H1 (cell line): ENCODE data around the gene SV2A.

ENCODE experiments used
- CTCF ChIP-seq, 3 experiments: IDR thresholded peaks; 1 replicate in 2 of 3; 2 replicates in 1 of 3; pipeline versions ENCODE4 v1.5.1 to v1.6.1; 2011; ENCODE audit warnings: low read length in 3 of 3, mild to moderate bottlenecking in 3 of 3, inconsistent platforms in 2 of 3, low read depth in 1 of 3, moderate library complexity in 1 of 3; ENCODE audit not compliant: insufficient read depth in 1 of 3; ENCODE audit errors: control extremely low read depth in 1 of 3
- FOSL1 ChIP-seq: IDR thresholded peaks from 2 replicates; pipeline ENCODE4 v1.6.1; 2011; ENCODE audit warnings: mild to moderate bottlenecking, low read depth, low read length, moderate library complexity; ENCODE audit not compliant: insufficient read depth
- GABPA ChIP-seq: IDR thresholded peaks from 2 replicates; pipeline ENCODE4 v1.6.1; 2011; ENCODE audit warnings: mild to moderate bottlenecking, low read length, moderate library complexity, borderline replicate concordance; ENCODE audit not compliant: insufficient read depth
- GTF2F1 ChIP-seq: IDR thresholded peaks from 2 replicates; pipeline ENCODE4 v1.6.1; 2012; ENCODE audit warnings: low read depth, low read length, improper control_type of control experiment, borderline replicate concordance
- KDM1A ChIP-seq: fragments of 200-600, 300-600 bp; sonication (generic); IDR thresholded peaks from 2 replicates; pipeline ENCODE4 v1.7.1; 2016; ENCODE audit warnings: mild to moderate bottlenecking, low read length, borderline replicate concordance
- RFX5 ChIP-seq: IDR thresholded peaks from 2 replicates; pipeline ENCODE4 v1.6.1; 2011; ENCODE audit warnings: low read depth, low read length, improper control_type of control experiment, borderline replicate concordance
- TAF1 ChIP-seq: IDR thresholded peaks from 2 replicates; pipeline ENCODE4 v1.6.1; 2011; ENCODE audit warnings: mild to moderate bottlenecking, low read depth, low read length
- ZNF274 ChIP-seq: IDR thresholded peaks from 2 replicates; pipeline ENCODE4 v1.7.0; 2012; ENCODE audit warnings: low read length, borderline replicate concordance; ENCODE audit errors: extremely low read depth

DNA sequence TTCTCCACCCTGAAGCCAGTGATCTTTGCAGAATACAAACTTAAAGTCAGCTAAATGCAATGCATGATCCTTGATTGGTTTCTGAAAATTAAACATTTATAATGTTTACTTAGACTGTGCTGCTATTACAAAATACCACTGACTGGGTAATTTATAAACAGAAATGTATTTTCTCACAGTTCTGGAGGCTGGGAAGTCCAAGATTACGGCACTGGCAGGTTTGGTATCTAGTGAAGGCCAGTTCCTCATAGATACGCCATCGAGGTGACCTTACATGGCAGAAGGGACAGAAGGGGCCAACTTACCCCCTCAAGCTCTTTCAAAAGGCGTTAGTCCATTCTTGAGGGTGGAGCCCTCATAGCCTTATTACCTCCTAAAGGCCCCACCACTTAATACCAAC lies 21.1 kb downstream of the SV2A start:
- TF ChIP-seq GABPA (no peak), RFX5 (no peak), ZNF274 (no peak), FOSL1 (no peak), CTCF (IDR thresholded peaks at IDR 0.05; ENCODE audit: control extremely low read depth in 1 of 3, insufficient read depth in 1 of 3, low read depth in 1 of 3, low read length in 3 of 3) (no peak), GTF2F1 (no peak), KDM1A (no peak), TAF1 (no peak)
